Measurements from ENCODE around the gene TMEM18. TPM values are rescaled to one million over a fixed set of nuclear protein-coding genes. Genes with fewer than 3 reads are reported as not detected.

Gene TMEM18
- total RNA-seq, 2 donors from 2014 or later = 16.4 to 19.6 TPM

DNA sequence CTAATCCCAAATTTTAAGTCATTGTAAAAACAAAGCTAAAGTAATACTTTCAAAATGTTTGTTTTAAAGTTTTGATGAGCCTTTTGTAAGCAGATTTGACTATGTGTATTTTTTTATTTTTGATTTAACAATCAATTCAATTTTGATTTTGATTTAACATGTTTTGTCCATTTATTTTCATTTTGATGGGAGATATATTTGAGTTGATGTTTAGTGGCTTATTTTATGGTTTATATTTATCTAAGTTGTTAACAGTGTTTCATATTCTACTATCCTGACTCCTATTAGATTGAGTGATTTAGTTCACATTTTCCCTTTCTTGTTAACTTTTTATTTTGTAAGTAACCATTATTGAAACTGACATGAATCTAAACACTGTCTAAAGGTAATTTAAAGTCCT lies 44.7 kb downstream of the TMEM18 start:
- Histone ChIP-seq H3K9ac (ENCODE audit: low read depth in 2 of 2, low read length in 2 of 2) (no peak overlapping the region), H3K36me3 (no peaks in the 10 kb centered on the region), H3K27ac (no peak overlapping the region), H3K4me1 (no peaks in the 10 kb centered on the region), H3K4me3 (no peak overlapping the region), H3K27me3 (no peaks in the 10 kb centered on the region), H3K9me3 (no peaks in the 10 kb centered on the region)
- TF ChIP-seq, protein P1, sequence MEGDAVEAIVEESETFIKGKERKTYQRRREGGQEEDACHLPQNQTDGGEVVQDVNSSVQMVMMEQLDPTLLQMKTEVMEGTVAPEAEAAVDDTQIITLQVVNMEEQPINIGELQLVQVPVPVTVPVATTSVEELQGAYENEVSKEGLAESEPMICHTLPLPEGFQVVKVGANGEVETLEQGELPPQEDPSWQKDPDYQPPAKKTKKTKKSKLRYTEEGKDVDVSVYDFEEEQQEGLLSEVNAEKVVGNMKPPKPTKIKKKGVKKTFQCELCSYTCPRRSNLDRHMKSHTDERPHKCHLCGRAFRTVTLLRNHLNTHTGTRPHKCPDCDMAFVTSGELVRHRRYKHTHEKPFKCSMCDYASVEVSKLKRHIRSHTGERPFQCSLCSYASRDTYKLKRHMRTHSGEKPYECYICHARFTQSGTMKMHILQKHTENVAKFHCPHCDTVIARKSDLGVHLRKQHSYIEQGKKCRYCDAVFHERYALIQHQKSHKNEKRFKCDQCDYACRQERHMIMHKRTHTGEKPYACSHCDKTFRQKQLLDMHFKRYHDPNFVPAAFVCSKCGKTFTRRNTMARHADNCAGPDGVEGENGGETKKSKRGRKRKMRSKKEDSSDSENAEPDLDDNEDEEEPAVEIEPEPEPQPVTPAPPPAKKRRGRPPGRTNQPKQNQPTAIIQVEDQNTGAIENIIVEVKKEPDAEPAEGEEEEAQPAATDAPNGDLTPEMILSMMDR (IDR thresholded peaks at IDR 0.05) = no peak
- intact Hi-C loops (cut with DNase I) = no loop called here
- DNase-seq = no peak

DNA sequence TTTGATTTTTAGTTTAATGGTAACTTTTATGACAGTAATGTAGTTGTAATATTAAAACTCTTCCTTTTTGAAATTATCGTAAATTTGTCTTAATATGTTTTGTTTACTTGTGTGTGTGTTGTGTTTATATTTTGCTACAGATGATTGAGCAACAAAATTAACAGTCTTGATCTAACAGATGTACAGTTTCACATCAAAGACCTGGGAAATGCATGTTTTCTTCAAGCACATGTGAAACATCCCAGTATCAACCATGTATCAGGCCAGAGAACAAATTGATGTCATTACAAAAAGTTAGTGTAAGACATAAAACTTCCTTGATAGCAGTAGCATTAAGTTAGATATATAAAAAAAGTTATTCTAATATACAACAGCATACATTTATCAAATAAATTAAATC lies 45.5 kb downstream of the TMEM18 start:
- TF ChIP-seq, protein P1 (IDR thresholded peaks at IDR 0.05) = no peak
- no peaks in the 10 kb centered on the region for H3K27me3 ChIP-seq
- no peak for DNase-seq
- no peak overlapping the region for H3K9ac ChIP-seq (ENCODE audit: low read depth in 2 of 2, low read length in 2 of 2)
- no peak overlapping the region for H3K4me3 ChIP-seq
- no peaks in the 10 kb centered on the region for H3K36me3 ChIP-seq
- intact Hi-C loops (cut with DNase I) = no loop called here
- no peak overlapping the region for H3K27ac ChIP-seq
- H3K9me3 ChIP-seq = no peaks in the 10 kb centered on the region
- no peaks in the 10 kb centered on the region for H3K4me1 ChIP-seq

DNA sequence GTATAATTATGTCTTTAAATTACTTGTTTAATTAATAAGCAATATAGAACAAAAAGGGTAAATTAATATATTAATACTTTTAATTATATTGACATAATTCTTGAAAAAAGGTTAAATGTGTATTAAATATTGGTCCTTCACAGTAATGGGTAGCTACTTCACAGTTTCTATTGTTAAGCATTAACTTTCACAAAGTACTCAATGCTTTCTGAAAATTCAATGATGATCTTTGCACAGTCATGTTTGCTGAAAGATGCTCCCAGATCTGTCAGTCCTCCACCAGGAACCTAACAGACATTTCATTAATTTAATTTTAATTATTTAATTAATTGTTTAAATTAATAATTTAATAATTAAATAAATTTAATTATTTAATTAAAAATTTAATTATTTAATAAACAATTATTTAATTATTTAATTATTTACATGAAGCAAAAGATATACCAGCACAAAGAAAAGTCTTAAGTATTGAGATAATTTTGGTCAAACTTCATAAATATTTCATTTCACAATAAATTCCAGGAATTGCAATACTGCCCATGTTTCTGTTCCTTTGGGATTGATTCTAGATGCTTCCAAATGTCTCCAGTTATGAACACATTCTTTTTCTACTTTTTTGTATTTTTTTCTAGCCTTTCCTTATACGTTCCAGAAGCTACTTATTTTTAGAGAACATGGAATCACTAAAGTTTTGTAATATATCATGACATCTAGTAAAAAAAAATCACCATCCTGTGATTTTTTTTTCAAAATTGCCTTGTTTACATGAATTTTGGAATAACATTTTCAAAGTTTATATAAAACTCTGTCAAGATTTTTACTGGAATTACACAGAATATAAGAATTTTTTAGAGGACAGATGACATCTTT lies 46.5 kb downstream of the TMEM18 start:
- H3K4me1 ChIP-seq = no peaks in the 10 kb centered on the region
- no peaks in the 10 kb centered on the region for H3K36me3 ChIP-seq
- no peak overlapping the region for H3K9ac ChIP-seq (ENCODE audit: low read depth in 2 of 2, low read length in 2 of 2)
- intact Hi-C loops (cut with DNase I) = no loop called here
- no peak overlapping the region for H3K27ac ChIP-seq
- no peaks in the 10 kb centered on the region for H3K27me3 ChIP-seq
- no peak for DNase-seq
- TF ChIP-seq, protein P1 (IDR thresholded peaks at IDR 0.05) = no peak
- no peaks in the 10 kb centered on the region for H3K9me3 ChIP-seq
- no peak overlapping the region for H3K4me3 ChIP-seq

DNA sequence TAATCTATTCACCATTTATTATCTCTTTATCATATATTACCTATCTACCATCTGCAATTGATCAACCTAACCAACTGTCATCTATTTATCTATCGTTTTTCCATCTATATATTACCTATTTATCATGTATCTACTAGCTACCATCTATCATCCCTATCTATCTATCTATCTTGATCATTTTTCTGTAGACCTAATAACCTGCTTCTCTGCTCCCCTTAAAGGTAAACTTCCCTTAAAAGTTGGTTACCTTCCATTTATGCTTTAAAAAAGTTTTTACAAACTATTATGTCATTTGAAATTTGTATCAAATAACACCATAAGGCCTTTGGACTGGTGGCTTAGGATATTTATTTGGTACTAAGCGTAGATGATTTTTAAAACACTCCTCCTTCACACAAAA lies 47.2 kb downstream of the TMEM18 start:
- Histone ChIP-seq H3K9me3 (no peaks in the 10 kb centered on the region), H3K27me3 (no peaks in the 10 kb centered on the region), H3K27ac (no peak overlapping the region), H3K4me1 (no peaks in the 10 kb centered on the region), H3K9ac (ENCODE audit: low read depth in 2 of 2, low read length in 2 of 2) (no peak overlapping the region), H3K36me3 (no peaks in the 10 kb centered on the region), H3K4me3 (no peak overlapping the region)
- intact Hi-C loops (cut with DNase I) = no loop called here
- TF ChIP-seq, protein P1 (IDR thresholded peaks at IDR 0.05) = no peak
- no peak for DNase-seq

DNA sequence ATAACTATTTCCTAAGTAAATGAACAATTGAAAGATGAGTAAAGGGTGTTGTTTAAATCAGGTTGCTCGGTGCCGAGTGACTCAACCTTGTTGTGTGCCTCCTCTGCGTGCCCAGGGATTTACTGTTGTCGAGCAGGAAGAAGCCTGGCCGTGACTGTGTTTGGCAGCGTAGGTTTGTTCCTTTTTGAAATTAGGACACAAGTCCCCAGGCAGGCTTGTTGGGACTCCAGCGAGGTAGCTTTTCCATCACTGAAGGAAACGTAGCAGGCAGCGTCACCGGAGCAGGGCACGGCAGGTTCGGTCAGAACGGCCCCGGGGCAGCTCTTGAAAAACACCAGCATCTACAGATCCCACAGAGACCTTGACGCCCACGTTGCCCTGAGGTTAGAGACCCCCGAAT lies 48.6 kb downstream of the TMEM18 start:
- TF ChIP-seq, protein P1 (IDR thresholded peaks at IDR 0.05) = no peak
- intact Hi-C loops (cut with DNase I) = no loop called here
- Histone ChIP-seq H3K9me3 (no peaks in the 10 kb centered on the region), H3K27me3 (no peaks in the 10 kb centered on the region), H3K4me1 (no peaks in the 10 kb centered on the region), H3K36me3 (no peaks in the 10 kb centered on the region), H3K4me3 (no peak overlapping the region), H3K9ac (ENCODE audit: low read depth in 2 of 2, low read length in 2 of 2) (no peak overlapping the region), H3K27ac (no peak overlapping the region)
- no peak for DNase-seq

Measured in colonic mucosa (tissue), 4 donors.